HG02884 (cell line): ENCODE data around the gene ZRANB1.

Experiments used
- ATAC-seq: cut with Tn5 transposase; IDR thresholded peaks from one replicate; pipeline ENCODE4 v1.9.1; 2021; ENCODE audit warnings: mild to moderate bottlenecking, moderate library complexity; ENCODE audit not compliant: unreplicated experiment

Gene ZRANB1

DNA sequence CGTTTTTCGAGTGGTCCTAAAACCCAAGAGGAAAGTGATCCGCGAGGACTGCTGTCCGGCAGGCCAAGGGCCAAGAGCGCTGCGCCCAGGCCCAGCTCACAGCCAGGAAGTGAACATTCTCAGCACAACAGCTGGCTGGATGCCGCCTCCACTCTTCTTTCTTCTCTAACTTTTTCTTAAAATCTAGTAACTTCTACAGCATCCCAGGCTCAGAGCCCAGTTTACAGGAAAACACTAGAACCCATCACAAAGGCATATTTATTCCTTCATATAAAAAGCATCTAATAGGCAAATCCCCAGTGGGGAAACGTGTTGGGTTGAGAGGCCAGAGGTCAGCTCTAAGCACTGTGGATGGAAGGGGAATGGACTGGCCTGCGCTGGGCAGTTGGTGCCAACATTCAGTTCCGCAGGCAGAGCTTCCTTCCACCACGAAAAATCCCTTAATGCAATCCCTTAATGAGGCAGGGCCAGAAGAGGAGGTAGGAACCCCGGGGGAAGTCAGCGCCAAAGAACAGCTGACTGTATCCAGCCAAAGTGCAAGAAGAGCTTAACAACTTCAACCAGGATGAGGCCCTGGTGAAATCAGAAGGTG, 74.8 kb downstream of the ZRANB1 start:
- ATAC-seq, result no peak

- no peak for ATAC-seq
Measured at GRCh38 chr10:125017547-125018298, 75.8 kb downstream of the ZRANB1 start.

DNA sequence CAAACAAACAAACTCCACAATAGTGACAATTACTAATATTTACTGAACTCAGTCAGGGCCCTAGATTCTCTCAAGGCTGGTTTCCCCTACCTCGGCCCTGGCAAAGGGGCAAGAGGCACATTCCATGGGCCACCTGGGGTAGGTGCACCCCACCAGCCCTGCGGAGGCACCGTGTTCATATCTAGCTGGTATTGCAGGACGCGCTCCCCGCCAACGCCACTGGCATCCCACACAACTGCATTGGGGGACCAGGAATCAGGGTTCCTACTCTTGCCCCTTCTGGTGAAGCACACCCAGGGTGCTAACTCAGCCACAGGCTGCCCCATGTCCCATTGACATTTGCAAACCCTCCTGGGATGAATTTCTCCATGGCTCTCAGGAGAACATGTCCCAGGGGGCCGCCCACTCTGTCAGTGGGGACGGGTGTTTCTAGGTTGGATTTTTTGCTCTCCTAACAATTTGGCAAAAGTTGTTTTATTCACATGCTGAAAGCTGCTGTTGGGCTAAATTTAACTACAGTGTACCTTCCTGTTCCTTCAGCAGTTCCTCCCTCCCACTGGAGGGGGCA, 76.7 kb downstream of the ZRANB1 start:
- no peak for ATAC-seq

DNA sequence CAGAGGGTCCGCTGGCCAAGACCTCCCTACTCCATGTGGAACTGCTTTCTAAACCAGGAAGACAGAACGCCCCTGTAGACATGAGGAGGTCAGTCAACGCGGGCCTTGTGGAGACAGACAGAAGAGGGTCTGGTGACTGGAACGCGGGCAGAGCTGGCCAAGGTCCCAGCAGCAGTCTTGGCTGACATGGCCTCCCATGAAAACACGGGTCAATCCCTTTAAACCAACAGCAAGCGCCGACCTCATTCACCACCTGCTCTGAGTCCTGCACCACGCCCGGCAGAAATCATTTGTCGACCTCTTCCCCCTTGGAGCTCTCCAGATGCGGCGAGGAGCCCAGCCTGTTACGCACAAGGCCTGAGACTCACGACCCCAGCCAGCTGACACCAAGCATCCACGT, 78.5 kb downstream of the ZRANB1 start:
- no peak for ATAC-seq

GRCh38 chr10:125020871-125021270, 78.9 kb downstream of the ZRANB1 start:
- no peak for ATAC-seq

GRCh38 chr10:125021686-125022344, 79.9 kb downstream of the ZRANB1 start:
- no peak for ATAC-seq

DNA sequence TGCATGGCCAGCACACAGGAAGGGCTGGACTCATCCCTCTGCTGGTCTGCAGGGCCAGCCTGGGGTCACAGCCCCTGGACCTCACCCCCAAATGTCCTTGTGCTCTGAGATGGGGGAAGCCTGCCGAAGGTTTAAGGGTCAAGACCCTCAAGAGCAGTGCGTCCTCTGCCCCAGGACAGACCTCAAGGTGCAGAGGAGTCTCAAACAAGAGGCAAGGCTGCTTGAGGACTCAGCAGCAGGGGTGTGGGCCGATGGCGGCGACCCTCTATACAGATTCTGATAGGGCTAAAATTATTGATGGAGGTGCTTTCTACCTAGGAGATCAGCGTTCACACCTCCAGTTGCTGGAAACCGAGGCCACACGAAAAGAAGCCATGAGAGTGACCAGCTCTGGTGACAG, 80.7 kb downstream of the ZRANB1 start:
- ATAC-seq, result no peak

- no peak for ATAC-seq
Measured at GRCh38 chr10:125023255-125023654, 81.3 kb downstream of the ZRANB1 start.

DNA sequence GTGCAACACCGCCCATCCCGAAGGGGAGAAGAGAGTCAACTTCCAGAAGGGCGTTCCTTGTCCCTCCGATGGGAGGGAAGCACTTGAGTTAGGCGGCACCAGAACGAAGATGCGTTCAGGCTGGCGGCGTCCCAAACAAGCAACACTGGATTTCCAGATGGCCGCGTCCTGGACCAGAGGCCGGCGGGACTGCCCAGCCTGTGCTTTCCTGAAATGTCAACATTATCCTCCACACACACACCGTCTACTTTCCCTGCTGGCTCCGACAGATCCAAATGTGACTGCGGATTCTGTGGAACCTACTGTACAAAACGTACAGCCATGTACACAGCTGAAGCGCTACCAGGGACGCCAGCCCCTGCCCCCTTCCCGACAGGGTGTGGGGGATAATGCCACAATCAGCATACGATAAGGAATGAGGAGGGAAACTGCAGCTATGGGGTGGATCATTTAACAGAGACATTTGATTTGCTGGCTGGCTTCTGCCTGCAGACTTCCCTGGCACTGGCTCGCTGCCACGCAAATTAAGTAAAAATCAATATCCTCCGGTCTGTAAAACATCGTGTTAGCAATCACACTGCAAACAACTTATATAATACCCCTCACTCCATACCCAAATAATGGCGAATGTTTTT, 82.1 kb downstream of the ZRANB1 start:
- no peak for ATAC-seq

- ATAC-seq, result no peak
Measured at GRCh38 chr10:125024497-125025234, 82.7 kb downstream of the ZRANB1 start.

- no peak for ATAC-seq
Measured at GRCh38 chr10:125025341-125025740, 83.4 kb downstream of the ZRANB1 start.

GRCh38 chr10:125026036-125026931, 84.4 kb downstream of the ZRANB1 start:
- no peak for ATAC-seq

DNA sequence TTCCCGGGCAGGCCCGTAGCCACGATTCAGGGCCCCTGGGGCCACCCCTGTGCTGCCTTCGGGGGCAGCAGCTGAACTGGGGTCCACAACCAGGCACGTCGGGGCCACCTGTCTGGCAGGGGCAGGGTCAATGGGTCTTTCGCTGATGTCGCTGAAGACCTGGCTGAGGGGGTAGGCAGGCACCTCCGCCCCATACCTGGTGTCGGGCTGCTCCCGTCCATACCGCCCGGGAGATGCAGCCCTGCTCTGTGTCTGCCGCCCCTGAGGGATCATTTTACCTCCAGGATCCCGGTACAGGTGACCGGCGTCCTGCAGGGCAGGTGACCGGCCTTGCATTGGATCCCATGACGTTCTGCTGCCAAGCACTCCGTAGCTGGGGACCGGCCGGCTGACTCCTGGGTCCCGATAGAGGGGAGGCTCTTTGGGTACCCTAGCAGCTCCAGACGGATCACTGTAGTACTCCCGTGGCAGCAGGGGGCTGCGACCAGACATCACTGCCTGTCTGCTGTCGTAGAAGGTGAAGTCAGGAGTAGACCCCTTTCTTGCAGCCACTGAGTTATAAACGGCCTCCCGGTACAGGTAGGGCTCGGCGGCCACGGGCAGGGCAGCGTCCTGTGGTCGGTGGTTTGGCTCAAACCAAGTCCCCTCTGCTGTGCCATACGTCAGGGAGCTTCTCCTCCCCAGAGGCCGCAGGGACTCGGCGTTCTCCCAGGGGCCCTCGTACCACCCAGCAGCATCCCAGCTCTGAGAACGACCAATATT, 85.2 kb downstream of the ZRANB1 start:
- ATAC-seq, result no peak

DNA sequence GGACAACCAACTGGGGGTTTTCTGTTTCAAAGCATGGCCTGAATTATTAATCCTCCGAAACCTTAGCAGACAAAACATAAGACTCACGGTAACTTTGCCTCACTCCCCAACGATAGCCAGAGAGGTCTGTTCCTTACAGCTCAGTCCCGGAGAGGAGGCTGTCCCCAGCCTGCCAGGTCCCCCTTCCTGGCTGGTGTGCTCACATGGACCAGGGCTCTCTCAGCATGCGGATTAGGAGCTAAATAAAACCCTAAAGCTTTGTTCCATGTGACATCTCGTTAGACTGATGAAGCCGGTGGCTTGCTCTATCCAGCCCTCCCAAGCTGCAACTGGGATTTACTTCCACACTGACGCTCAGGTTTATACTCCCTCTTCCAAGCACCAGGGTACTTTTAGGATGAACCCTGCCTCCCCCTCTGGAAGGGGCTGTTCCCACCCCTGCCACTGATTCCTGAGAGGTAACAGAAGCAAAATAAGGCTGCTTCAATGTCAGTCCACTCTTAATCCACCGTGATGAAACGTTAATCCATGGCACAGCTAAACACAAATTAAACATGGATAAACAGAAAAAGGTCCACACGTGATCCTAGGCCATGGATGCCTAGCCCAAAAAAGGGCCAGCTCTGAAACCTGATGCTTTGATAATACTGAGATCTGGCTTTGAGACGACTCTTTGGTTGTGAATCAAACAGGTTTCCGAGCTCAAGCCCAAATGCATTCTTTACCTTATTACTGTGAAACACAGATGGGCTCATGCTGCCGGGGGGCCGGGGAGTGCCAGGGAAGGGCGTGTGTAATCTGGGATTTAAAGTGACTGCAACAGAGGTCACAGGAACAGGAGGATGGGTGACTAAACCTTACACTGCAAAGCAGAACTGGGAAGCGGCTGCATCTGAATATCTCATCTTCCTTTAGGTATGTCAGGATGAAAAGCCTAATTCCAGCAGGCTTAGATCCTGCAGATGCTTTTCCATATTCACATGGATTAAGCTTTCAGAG, 86.2 kb downstream of the ZRANB1 start:
- no peak for ATAC-seq

GRCh38 chr10:125029584-125030242, 87.8 kb downstream of the ZRANB1 start:
- no peak for ATAC-seq

DNA sequence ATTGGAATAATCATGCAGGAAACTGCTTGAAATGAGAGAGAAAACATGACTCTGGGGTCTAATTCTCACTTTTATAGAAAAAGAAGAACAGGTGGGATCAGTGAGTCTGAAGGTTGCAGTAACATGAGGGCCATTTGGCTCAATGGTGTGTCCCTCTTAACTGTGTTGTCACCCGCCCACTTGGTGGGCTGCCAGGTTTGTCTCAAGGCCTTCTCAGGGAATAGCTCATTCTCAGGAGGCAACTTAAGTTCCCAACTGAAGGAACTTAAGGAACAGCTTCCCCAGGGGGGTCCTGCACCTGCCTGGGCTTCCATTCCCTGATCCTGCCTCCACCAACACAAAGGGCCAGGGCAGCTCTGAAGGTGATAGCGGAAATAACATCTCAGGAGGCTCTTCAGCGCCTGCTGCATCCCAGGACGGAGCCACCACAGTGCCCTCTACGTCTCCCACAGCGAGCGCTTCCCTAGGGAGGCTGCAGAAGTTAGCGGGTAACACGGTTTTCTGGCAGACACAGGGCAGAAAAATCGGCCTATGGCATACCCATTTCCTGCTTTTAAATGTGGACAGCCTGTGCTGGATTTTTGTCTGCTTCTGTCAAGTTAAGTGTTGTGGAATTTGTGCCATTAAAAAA, 88.8 kb downstream of the ZRANB1 start:
- no peak for ATAC-seq
